GM11168 (cell line): ENCODE results near the gene FCRL3.

Source experiments
- in situ Hi-C: fragments of 300-500 bp; cut with MboI; formaldehyde crosslinking; loops from one replicate; pipeline ENCODE4 v1.12.0; 2022; ENCODE audit warnings: low sequenced_read_pairs; ENCODE audit not compliant: unreplicated experiment

FCRL3 gene

DNA sequence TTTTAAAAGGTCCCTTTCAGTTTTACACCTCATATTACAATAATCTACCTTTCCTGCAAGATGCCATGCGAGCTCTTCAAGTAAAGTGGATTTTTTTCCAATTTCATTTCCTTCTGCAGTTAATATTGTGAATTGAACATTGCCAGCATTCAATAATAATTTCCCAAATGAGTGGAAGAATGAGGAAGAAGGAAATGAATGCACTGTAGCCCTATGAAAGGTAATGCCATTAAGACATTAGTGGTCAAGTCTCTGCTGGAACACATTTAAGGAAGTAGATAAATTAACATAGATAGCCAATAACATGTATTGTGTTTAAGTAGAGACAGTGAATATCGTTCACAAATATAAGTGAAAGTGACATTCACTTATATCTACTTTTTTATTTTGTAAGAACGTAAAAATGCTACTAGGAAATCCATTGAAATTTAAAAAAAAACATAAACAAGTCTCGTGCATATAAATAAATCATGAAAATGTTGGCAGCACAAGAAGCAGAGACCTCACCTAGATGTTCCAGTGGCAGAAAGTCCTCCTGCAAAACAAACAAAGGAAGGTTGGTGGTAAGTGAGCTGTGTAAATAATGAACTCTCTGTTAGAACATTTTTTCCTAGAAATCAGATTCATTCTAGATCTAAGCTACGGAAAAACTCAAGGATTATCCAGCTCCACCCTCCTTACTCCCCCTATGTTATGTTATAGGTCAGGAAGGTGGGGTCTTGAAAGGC is 17.7 kb downstream of the FCRL3 start:
- in situ Hi-C loops: no loop called here

DNA sequence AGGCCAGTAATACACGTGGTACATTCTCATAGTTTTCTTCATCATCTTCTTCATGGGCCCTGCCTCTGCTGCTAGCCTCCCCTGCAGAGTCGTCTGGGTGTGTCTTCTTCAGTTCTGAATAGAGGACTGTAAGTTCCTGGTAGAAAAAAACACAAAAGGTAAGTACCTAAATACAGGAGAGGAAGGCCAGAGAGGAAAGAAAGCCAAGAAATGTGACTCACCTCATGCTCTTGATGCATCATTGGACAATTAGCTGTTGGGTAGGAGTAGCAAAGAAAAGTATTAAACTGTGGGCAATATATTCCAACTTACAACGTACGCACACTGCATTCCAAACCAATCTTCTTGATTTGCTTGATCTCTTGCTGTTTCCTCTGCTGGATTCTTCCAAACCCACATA is 21.8 kb downstream of the FCRL3 start:
- in situ Hi-C loops: no loop called here

- in situ Hi-C loops: no loop called here
Measured at GRCh38 chr1:157673008-157673407, 27.6 kb downstream of the FCRL3 start.

DNA sequence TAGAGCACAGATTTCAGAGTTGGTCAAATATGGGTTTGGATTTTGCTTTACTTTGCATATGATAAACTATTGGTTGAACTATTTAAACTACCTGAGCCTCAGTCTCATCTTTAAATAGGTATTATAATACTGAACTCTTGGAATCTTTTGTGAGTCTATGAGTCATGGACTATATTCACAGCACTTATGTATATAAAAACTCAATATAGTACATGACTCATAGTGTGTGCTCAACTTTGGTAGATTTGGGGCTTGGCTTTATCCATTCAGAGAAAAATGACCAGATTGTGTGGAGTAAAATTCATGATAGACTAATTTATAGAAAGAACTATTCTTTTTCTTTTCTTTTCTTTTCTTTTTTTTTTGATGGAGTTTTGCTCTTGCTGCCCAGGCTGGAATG is 28.7 kb downstream of the FCRL3 start:
- in situ Hi-C loops: no loop called here

DNA sequence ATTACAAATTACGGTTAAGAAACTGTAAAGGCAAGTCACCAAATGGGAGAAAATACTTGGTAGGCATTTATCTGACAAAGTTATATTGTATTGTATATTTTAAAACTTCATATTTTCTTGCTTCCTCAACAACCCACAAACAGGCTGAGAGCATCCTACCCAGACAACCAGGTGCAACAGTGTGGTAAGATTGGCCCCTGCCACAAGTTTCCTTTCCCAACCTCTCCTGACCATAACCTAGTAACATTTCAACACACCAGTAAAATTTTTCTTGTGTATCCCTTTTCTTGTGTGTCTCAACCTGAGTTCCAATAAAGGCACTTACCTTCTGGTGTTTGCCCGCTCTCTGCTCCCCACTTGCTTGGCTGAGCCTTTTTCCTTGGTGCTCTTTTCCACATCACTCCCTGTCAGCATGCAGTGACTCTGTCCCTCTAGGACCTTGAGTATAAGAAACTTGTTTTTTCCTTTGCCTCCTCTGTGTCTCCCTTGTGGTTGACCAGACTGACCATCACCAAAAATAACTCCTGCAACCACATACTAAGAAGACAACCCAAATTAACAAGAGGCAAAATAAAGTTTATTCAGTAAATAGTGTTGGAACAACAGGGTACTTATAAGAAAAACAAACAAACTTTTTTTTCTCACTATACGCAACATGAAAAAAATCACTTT is 40.9 kb downstream of the FCRL3 start:
- in situ Hi-C loops: no loop called here

DNA sequence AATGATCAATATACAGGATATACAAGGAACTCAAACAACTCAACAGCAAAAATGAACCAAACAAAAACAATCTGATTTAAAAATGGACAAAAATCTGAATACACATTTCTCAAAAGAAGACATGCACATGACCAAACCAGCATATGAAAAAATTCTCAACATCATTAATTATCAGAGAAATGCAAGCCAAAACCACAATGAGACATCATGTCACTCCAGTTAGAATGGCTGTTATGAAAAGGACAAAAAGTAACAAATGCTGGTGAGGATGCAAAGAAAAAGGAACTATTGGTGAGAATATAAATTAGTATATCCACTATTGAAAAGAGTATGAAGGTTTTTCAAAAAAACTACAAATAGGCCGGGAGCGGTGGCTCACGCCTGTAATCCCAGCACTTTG is 42.0 kb downstream of the FCRL3 start:
- in situ Hi-C loops: no loop called here

- in situ Hi-C loops: no loop called here
Measured at GRCh38 chr1:157653494-157653873, 47.1 kb downstream of the FCRL3 start.

DNA sequence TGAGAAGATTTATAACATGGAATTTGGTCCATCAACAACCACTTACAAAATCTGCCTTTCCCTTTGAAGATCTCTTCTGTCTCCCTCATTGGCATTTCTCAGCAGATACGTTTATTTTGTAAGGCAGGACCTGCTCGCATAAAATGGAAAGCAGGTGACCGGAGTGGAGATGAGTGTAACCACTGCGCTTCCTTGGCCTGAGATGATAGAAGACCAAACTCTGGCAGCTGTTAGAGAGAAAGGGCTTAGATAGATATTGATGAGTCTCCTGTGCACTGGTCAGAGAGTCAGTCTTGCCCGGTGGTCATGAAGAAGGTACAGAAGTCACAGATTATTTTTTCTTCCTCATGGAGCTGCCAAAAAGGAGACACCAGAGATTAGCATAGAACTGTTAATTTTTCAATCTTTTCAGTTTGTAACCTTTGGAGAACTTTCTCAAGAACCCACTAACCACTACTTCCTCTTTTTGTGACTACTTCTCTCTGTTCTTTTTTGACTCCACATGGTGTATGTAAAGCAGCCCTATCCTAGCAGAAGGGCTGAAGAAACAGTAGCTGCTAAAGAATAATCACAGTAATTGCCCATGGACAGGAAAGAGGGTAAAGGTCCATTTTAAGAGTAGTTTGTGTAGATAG is 47.6 kb downstream of the FCRL3 start:
- in situ Hi-C loops: no loop called here

DNA sequence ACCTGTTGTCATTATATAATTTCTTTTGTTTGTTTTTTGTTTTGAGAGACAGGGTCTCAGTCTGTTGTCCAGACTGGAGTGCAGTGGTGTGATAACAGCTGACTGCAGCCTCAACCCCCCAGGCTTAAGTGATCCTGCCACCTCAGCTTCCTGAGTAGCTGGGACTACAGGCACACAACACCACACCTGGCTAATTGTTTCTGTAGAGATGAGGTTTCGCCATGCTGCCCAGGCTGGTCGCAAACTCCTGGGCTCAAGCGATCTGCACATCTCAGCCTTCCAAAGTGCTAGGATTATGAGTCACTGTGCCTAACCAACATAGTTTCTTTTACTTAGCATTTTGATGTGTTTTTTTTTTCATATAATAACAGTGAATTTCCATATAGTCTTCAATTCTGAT is 52.3 kb downstream of the FCRL3 start:
- in situ Hi-C loops: no loop called here

DNA sequence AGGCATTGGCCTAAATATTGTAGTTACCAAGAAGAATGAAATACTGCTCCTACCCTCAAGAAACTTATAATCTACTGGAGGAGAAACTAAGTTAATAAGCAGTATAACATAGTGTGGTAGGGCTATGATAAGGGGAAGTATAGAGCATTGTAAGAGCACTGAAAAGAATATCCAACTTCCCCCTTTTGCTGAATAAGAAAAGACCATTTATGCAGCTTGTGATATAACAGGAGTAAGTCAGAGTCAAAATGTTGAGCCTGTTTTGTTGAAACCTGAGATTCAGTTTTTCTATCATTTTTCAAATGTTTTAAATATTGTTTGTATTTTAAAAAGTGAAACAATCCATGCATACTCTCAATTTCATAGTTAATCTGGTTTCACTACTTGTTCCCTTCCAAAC is 54.4 kb downstream of the FCRL3 start:
- in situ Hi-C loops: no loop called here

GRCh38 chr1:157641177-157641576 is 59.4 kb downstream of the FCRL3 start:
- in situ Hi-C loops: no loop called here

DNA sequence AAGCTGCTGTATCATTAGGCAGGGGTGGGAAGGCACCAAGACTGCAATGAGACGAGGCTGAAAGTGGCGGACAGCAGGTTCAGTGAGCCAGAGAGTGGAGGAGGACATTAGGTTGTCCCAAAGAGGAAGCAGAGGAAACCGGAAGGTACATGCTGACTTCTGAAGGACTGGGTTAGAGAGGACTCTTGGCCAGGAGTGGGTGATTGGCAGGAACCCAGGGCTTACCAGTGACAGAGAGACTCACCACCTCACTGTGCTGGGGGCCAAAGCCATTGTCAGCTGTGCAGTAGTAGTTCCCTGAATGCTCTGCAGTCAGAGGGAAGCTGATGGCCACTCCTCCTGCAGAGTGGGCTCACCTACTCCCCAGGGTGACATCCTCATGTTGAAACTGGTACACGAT is 60.8 kb downstream of the FCRL3 start:
- in situ Hi-C loops: no loop called here

DNA sequence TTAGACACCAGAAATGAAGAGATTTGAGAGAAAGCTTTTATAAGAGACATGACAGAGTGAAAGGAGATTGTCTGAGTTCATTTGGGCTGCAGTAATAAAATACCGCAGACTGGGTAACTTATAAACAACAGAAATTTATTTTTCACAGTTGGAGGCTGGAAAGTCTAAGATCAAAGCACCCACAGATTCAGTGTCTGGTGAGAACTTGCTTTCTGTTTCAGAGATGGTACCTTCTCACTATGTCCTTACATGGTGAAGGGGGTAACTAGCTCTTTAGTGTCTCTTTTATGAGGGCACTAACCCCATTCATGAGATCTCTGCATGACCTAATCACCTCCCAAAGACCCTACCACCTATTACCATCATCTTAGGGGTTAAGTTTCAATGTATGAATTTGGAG is 71.8 kb downstream of the FCRL3 start:
- in situ Hi-C loops: loop anchor here (5.0 kb wide), 1 partner anchor 51 kb away; no protein-coding TSS in a partner anchor
